OCI-M2 (cell line): ENCODE measurements around the gene CLEC4M.

ENCODE experiments used
- DNase-seq: peaks from one replicate; lab custom pipeline; 2025; ENCODE audit not compliant: unreplicated experiment; lab: John Stamatoyannopoulos, UW

Gene CLEC4M, protein sequence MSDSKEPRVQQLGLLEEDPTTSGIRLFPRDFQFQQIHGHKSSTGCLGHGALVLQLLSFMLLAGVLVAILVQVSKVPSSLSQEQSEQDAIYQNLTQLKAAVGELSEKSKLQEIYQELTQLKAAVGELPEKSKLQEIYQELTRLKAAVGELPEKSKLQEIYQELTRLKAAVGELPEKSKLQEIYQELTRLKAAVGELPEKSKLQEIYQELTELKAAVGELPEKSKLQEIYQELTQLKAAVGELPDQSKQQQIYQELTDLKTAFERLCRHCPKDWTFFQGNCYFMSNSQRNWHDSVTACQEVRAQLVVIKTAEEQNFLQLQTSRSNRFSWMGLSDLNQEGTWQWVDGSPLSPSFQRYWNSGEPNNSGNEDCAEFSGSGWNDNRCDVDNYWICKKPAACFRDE

DNA sequence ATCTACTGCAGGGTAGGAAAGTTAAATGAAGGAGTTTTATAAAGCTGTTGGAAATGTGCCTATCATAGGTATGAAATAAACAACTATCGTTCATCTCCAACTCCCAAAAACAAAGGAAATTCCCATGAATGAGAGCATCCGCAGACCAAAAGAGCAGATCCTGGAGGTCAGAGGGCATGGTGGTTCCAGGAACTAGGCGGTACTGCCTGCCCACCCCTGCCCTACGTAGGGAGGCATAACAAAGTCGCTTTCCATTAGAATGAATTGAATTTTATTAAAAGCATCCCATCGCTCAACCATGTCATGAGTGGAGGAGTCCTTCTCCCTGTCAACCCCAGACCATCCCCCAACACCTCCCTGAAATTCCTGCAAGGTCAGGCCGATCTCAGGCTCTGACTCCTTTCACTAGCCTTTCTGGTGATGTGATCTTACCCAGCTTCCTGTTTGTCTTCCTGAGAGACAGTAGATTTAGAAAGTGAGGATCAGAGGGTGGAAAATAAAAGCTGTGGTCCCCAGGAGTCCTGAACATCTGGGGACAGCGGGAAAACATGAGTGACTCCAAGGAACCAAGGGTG lies at the start of gene CLEC4M:
CLEC4M (plus strand) TSS at position 525 of the 575 bp plus-strand sequence; CDS start at position 549, 24 bp downstream.
- DNase-seq: no peak

DNA sequence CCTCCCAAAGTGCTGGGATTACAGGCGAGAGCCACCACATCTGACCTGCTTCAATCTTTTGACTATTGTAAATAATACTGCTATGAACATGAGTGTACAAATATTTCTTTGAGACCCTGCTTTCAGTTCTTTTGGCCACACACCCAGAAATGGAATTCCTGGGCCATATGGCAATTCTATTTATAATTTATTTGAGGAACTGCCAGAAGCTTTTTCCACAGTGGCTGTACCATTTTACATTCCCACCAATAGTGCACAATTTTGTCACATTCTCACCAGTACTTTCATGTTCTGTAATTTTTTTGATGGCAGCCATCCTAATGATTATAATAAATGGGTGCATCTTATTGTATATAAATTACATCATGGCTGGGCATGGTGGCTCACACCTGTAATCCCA lies 47.4 kb upstream of the CLEC4M start:
- no peak for DNase-seq

DNA sequence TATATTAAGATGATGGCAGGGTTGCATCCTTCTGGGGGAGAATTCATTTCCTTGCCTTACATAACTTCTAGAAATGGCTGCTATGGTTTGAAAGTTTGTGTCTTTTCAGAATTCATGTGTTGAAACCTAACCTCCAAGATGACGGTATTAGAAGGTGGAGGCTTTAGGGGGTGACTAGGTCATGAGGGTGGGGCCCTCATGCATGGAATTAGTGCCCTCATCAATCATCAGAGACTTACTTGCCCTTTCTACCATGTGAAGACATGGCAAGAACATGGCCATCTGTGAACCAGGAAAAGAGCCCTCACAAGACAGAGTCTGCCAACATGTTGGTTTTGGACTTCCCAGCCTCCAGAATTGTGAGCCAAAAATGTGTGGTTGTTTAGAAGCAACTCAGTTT lies 46.3 kb upstream of the CLEC4M start:
- DNase-seq: no peak

DNA sequence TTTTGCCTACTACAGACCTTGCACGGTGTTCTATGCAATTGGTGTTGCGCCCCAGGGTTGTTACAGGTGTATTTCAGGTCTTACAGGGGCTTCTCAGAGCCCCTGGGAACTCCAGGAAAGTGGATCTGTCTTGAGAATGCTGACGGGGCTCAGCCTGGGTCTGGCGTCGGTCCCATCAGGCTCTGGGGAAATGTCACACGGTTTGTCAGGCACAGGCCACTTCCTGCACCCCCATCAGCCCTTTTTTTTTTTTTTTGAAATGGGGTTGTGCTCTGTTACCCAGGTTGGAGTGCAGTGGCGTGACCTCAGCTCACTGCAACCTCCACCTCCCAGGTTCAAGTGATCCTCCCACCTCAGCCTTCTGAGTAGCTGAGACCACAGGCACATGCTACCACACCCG lies 44.4 kb upstream of the CLEC4M start:
- DNase-seq: no peak

DNA sequence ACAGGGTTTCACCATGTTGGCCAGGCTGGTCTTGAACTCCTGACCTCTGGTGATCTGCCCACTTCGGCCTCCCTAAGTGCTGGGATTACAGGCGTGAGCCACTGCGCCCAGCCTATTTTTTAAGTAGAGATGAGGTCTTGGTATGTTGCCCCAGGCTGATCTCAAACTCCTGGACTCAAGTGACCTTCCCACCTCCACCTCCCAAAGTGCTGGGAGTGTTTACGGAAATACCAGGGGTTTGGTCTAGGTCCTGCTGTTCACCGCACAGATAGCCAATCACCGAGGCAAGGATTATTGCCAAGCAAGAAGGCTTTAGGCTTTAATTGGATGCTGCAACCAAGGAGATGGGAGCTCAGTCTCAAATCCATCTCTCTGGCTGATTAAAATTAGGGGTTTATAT lies 42.7 kb upstream of the CLEC4M start:
- no peak for DNase-seq

DNA sequence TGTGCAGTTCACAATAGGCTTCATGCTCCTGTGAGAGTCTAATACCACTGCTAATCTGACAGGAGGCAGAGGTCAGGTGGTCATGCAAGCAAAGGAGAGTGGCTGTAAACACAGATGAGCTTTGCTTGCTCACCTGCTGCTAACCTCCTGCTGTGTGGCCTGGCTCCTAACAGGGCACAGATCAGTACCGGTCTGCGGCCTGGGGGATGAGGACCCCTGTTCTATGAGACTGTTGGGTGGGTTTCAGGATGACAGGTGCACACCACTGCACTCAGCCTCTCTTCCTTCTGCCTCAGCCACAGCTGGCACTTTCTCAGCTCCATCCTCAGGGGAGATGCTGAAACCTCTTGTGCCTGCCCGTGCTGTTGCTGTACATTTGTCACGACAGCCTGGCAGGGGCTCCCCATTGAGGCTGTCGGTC lies 40.8 kb upstream of the CLEC4M start:
- DNase-seq: no peak

DNA sequence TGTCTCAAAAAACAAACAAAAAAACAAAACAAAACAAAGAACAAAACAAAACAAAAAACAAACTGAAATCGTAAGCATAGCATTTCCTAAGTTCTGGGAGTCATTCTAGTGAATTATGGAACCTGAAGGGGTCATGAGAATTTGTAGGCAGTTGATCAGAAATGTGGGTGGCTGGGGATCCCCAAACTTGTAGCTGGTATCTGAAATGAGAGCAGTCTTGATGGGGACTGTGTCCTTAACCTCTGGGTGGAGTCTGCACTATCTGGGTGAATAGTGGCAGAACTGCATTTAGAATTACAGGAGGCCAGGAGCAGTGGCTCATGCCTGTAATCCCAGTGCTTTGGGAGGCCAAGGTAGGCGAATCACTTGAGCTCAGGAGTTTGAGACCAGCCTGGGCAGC lies 37.3 kb upstream of the CLEC4M start:
- DNase-seq: no peak

DNA sequence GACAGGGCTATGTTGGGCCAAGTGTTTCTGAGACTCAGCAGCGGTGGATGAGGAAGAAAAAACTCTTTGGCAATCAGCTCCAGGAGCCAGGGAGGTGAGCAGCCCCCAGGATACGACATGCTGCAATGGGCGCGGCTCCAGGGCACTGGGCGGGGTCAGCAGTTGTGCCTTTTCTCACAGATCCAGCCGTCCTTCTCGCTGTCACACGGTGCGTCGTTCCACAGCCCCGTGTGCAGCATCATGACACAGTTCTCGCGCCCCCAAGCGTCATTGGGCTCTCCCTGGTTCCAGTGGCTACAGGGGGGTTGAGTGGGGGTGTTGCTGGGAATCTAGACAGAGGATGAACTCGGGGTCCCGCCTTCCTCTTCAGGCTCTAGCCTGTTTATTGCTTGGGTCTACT lies 33.8 kb upstream of the CLEC4M start:
- no peak for DNase-seq

DNA sequence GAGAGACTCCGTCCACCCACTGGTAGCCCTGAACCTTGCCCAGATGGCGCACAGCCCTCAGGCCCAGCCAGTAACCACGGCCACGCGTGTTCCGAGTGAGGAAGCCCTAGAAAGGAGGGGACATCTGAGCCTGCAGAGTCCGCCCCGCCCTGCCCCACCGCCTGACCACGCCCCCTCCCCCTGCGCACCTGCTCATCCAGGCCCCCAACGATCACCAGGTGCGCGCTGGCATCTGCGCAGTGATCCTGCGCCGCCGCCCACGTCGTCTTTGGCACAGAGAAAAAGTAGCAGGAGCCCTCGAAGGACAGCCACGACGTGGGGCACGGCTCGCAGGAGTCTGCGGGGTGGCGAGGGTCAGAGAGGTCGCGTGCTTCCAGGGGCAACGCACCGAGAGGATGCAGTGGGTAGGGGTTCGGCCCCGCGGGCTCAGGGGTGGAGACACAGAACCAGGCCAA lies 33.2 kb upstream of the CLEC4M start:
- DNase-seq: no peak

DNA sequence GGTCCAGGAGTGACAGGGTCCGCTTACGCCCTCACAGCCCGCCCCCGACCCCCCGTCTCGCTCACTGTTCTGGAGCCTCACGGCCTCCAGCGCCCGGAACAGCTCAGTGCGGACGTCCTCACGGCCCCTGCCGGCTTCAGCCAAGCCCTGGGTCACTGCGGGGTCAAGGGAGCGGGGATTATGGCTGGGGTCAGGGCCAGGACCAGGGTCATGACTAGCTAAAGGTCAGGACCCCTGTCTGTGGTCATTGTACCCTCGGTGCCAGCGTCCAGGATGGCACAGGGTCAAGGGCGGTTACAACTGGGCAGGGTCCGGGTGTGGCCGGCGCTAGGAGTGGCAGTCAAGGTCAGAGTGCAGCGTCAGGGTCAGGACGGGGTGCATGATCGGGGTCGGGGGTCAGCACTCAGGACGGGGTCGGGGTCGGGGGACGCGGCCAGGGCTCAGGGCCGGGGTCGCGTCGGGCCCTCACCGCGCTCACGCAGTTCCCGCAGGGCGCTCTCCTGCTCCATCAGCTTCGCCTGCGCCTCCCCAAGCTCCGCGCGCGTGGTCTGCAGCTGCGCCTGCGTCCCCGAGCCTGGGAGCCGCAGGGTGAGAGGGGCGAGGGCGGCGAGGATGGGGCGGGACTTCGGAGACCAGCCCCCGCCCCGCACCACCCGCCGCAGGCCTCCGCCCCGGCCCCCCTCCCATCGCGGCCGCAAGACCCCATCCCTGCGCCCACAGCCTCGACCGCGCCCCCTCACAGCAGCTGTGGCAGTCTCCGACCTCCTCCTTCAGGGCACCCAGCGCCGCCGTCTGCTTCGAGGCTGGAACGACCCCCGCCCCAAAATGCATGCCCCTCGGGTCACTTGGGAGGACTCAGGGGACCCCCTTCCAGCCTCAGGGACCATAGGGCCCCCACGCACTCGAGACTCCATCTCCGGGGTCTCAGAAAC lies 32.5 kb upstream of the CLEC4M start:
- DNase-seq: no peak

DNA sequence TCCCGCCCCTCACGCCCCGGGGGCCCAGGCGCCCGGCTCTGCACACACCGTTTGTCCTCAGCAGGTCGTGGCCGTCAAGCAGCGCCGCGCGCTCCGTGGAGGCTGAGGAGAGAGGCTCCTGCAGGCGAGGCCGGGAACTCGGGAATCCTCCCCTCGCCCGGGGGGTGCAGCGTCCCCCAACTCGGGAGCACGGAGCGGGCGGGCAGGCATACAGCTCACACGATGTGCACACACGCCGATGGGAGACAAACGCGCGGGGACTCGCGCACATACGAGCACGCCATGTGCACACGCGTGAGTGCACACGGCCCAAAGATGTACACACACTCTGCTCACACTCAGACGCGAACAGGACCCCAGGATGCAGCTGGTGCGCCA lies 31.8 kb upstream of the CLEC4M start:
- no peak for DNase-seq

DNA sequence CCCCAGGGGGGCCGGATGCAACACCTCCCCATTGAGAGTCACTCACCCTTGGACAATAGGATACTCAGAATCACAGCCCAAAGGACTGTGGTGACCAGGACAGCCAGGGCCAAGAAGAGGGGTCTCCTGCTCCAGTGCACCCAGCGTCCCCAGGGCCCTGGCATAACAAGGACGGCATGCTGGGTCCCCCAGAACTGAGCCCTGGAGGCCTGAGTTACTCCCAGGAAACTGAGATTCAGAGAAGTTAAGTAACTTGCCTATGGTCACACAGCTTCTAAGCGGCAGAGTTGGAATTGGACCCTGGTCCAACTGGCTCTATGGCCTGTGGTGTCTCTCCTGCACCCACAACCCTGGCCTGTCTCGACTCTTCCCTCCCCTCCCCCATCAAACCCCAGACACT lies 31.4 kb upstream of the CLEC4M start:
- DNase-seq: no peak

DNA sequence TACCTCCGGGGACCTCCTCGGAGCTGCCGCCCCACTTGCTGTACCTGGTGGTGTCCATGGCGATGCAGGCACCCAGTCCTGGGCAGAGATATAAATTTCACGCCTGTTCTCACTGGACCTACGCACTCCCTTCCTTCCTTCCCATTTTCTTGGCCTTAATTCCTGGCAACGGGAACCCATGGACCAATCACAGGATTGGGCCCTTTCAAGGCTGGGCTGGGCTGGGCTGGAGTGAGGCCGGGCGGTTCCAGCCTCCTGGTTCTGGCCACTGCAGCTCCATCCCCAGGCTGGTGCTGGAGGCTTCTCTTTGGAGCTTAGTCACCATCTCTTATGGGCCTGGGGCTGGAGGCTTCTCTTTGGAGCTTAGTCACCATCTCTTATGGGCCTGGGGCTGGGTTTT lies 31.0 kb upstream of the CLEC4M start, which contains the start of gene CLEC4G:
CLEC4G (minus strand) TSS at position 66 of the 400 bp plus-strand sequence; CDS start at position 58, 8 bp downstream.
- DNase-seq: no peak

DNA sequence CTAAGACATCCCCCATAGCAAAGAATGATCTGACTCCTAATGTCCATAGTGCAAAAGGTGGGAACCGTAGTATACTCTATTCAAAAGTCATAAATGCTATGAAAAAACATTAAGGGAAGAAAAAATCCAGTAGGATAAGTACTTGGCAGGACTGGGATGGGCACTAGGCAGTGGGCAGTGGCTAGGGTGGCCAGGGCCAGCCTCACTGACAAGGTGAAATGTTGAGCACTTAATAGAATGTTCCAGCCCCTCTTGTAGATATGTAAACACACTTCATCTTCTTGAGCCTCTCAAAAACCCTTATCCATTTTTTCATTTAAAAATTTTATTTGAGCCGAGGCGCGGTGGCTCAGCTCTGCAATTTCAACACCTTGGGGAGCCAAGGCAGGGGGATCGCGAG lies 29.7 kb upstream of the CLEC4M start:
- DNase-seq: no peak

DNA sequence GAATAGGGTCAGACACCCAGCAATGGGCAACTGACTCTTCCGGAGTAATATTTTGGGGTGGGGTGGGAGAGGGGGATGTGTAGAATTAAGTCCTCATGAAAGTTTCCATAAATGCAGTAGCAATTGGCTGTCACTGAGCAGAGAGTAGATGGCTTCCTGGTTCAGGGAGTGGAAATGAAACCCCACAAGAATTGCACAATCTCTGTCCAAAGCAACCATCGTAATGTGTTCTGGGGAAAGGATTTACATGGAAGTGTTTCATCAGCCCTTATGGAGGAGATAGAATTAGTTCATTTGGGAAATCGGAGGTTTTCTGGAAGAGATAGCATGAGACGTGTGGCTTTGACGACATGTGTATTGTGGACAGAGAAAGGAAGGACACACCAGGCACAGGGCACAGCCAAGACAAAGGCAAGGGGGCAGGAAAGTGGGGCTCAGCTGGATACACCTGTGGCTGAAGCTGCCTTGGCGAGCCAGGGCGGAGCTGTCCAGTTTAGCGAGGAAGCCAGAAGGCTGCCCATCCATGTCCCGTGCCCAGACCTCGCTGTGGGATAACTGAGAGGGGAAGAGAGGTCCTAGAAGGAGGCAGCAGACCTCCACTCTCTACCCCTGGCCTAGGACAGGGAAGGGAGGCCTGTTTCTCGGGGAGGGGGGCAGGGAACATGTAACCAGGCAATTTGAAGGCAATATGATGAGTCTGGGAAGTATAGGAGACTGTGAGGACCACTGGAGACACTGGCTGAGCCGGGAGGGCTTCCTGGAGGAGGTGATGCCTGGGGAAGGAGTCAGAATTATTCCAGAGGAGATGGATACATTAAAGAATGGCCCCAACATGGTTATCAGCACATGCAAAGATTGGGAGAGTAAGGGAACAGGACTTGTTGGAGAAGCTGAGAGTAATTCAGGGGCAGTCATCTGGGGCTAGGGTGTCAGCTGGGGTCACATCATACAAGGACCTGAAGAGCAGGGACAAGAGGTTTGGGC lies 28.5 kb upstream of the CLEC4M start:
- no peak for DNase-seq

DNA sequence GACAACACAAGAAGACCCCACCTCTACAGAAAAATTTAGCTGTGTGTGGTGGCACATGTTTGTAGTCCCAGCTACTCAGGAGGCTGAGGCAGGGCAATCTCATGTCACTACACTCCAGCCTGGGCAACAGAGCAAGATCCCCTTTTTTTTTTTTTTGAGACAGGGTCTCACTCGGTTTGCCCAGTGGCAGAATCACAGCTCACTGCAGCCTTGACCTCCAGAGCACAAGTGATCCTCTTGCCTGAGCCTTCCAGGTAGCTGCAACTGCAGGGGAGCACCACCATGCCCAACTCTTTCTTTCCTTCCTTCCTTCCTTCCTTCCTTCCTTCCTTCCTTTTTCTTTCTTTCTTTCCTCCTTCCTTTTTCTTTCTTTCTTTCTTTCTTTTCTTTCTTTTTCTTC lies 26.9 kb upstream of the CLEC4M start:
- no peak for DNase-seq

DNA sequence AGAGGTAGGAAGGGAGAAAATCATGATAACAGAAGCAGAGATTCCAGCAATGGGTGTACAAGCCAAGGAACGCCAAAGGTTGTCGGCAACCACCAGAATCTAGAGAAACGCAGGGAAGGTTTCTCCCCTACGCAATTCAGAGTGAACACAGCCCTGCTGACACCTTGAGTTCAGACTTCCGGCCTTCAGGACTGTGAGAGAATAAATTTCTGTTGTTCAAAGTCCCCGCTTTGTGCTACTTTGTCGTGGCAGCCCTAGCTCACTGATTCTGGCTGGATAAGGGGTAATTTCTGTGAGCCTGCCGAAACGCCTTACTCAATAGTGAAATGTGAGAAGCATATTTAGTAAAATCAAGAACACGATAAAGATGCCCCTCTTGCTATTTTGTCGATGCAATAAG lies 25.8 kb upstream of the CLEC4M start:
- no peak for DNase-seq

DNA sequence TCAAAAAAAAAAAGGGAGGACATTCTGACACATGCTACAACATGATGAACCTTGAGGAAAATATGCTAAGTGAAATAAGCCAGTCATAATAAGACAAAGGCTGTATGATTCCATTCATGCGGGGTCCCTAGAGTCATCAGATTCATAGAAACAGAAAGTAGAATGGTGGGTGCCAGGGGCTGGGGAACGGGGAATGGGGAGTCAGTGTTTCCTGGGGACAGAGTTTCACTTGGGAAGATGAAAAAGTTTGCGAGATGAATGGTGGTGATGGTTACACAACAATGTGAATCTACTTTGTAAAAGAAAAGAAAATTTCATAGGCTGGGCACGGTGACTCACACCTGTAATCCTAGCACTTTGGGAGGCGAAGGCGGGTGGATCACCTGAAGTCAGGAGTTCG lies 25.0 kb upstream of the CLEC4M start:
- no peak for DNase-seq

DNA sequence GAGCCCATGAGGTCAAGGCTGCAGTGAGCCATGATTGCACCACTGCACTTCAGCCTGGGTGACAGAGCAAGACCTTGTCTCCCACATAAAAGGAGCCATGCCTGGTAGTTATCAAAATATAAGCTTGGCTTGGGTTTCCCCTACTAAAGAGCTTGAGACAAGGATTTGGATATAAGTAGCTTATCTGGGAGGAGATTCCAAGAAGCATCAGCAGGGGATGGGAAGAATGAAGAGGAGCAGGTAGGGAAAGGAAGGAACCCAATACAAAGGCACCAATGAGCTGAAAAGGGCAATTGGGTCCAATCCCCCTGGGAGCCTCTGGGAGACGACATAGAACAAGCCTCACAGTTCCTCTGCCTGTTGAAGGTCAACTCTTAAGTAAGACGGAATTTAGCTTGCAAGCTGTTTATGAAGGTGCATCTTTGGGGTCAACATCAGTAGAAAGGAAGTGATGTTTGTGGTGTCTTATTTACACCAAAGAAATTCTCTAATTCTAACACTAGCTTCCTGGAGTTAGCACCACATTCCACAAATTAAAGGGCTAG lies 23.8 kb upstream of the CLEC4M start:
- no peak for DNase-seq
